Activated naive CD4-positive, alpha-beta T cell treated with anti-CD3 and anti-CD28 coated beads, Interleukin-2, amount 10 ng/mL, durations not matched to agents 7 days and 5 days (primary cell): ENCODE results near the gene CCDC27.
"Not testable (repeated sequence)": the region's sequence is repeated elsewhere in the genome, so short reads cannot be mapped to it uniquely, and the experiment has no call there.

ENCODE experiments used
- CTCF ChIA-PET: fragments of 350-600 bp; sonication (Branson Sonifier 250); formaldehyde crosslinking; loops from one replicate; lab custom pipeline; 2021; ENCODE audit warnings: antibody characterized with exemption; lab: Charles Lee
- DNase-seq: peaks from one replicate; pipeline ENCODE4 v3.0.0-alpha.2; 2020
- H3K27ac Mint-ChIP-seq: one replicate; pipeline ENCODE4 v1.8.0; 2021; ENCODE audit warnings: mild to moderate bottlenecking, moderate library complexity, mixed read lengths
- H3K27me3 Mint-ChIP-seq: one replicate; pipeline ENCODE4 v1.8.0; 2021; ENCODE audit warnings: mild to moderate bottlenecking, mixed read lengths
- H3K36me3 Mint-ChIP-seq: one replicate; pipeline ENCODE4 v1.8.0; 2021; ENCODE audit warnings: mixed read lengths
- H3K4me1 Mint-ChIP-seq: one replicate; pipeline ENCODE4 v1.8.0; 2021; ENCODE audit warnings: mixed read lengths
- H3K4me3 Mint-ChIP-seq: one replicate; pipeline ENCODE4 v1.8.0; 2021; ENCODE audit warnings: mild to moderate bottlenecking, moderate library complexity, mixed read lengths
- H3K9me3 Mint-ChIP-seq: one replicate; pipeline ENCODE4 v1.8.0; 2021; ENCODE audit warnings: mixed read lengths

The CCDC27 gene

GRCh38 chr1:3803905-3804626, 51.8 kb downstream of the CCDC27 start:
- DNase-seq, result no peak
- no peaks in the 10 kb centered on the region for H3K36me3 Mint-ChIP-seq
- CTCF ChIA-PET, result interaction anchor here (1.0 to 1.3 kb wide), 2 partner anchors 26 to 28 kb away, joined by 3 to 5 read pairs; no protein-coding TSS in a partner anchor
- no peak overlapping the region for H3K4me3 Mint-ChIP-seq
- H3K9me3 Mint-ChIP-seq, result peaks cover 2% of the 10 kb centered on the region
- H3K27ac Mint-ChIP-seq, result no peak overlapping the region
- H3K27me3 Mint-ChIP-seq, result peaks cover 29% of the 10 kb centered on the region
- H3K4me1 Mint-ChIP-seq, result peaks cover 4% of the 10 kb centered on the region

- H3K36me3 Mint-ChIP-seq, H3K4me3 Mint-ChIP-seq, H3K9me3 Mint-ChIP-seq, H3K4me1 Mint-ChIP-seq, H3K27ac Mint-ChIP-seq, DNase-seq: not testable (repeated sequence)
- peaks cover 24% of the 10 kb centered on the region for H3K27me3 Mint-ChIP-seq
- CTCF ChIA-PET, result interaction anchor here (1.0 to 1.3 kb wide), 2 partner anchors 27 to 29 kb away, joined by 3 to 5 read pairs; no protein-coding TSS in a partner anchor
Observed at GRCh38 chr1:3804627-3804944, 52.3 kb downstream of the CCDC27 start.

GRCh38 chr1:3805038-3805437, 52.8 kb downstream of the CCDC27 start:
- H3K27ac Mint-ChIP-seq, result peak overlapping the region; percentile 0
- peaks cover 2% of the 10 kb centered on the region for H3K9me3 Mint-ChIP-seq
- H3K27me3 Mint-ChIP-seq, result peaks cover 20% of the 10 kb centered on the region
- CTCF ChIA-PET, result interaction anchor here (1.0 to 1.2 kb wide), 2 partner anchors 9 to 29 kb away, joined by 3 read pairs; partner anchors contain the start of gene LRRC47
- H3K4me3 Mint-ChIP-seq, result no peak overlapping the region
- DNase-seq, result no peak
- no peaks in the 10 kb centered on the region for H3K36me3 Mint-ChIP-seq
- peaks cover 4% of the 10 kb centered on the region for H3K4me1 Mint-ChIP-seq

GRCh38 chr1:3807769-3808168, 55.5 kb downstream of the CCDC27 start:
- CTCF ChIA-PET, result no interaction called here
- Mint-ChIP-seq H3K4me1 (no peaks in the 10 kb centered on the region), H3K9me3 (peaks cover 2% of the 10 kb centered on the region), H3K4me3 (no peak overlapping the region), H3K27me3 (peaks cover 8% of the 10 kb centered on the region), H3K36me3 (no peaks in the 10 kb centered on the region), H3K27ac (no peak overlapping the region)
- DNase-seq, result no peak

GRCh38 chr1:3809680-3810079, 57.4 kb downstream of the CCDC27 start:
- no peak overlapping the region for H3K4me3 Mint-ChIP-seq
- no peaks in the 10 kb centered on the region for H3K36me3 Mint-ChIP-seq
- no peak for DNase-seq
- no peak overlapping the region for H3K27ac Mint-ChIP-seq
- peaks cover 4% of the 10 kb centered on the region for H3K27me3 Mint-ChIP-seq
- CTCF ChIA-PET, result interaction anchor here (1.0 kb wide), 1 partner anchor 12 kb away, joined by 4 read pairs; no protein-coding TSS in a partner anchor
- H3K9me3 Mint-ChIP-seq, result peaks cover 2% of the 10 kb centered on the region
- no peaks in the 10 kb centered on the region for H3K4me1 Mint-ChIP-seq

- not testable (repeated sequence) for H3K27me3 Mint-ChIP-seq, H3K27ac Mint-ChIP-seq, H3K4me3 Mint-ChIP-seq, H3K9me3 Mint-ChIP-seq, H3K4me1 Mint-ChIP-seq, DNase-seq, H3K36me3 Mint-ChIP-seq
- CTCF ChIA-PET, result interaction anchor here (1.0 kb wide), 1 partner anchor 12 kb away, joined by 4 read pairs; no protein-coding TSS in a partner anchor
Observed at GRCh38 chr1:3810149-3810761, 58.0 kb downstream of the CCDC27 start.

- Mint-ChIP-seq H3K27ac (no peak overlapping the region), H3K4me1 (no peaks in the 10 kb centered on the region), H3K4me3 (no peak overlapping the region), H3K9me3 (peaks cover 2% of the 10 kb centered on the region), H3K27me3 (no peaks in the 10 kb centered on the region), H3K36me3 (no peaks in the 10 kb centered on the region)
- CTCF ChIA-PET, result no interaction called here
- DNase-seq, result no peak
Observed at GRCh38 chr1:3811595-3811911, 59.3 kb downstream of the CCDC27 start.

GRCh38 chr1:3814065-3814464, 61.8 kb downstream of the CCDC27 start:
- CTCF ChIA-PET, result no interaction called here
- no peak overlapping the region for H3K27ac Mint-ChIP-seq
- H3K4me3 Mint-ChIP-seq, result no peak overlapping the region
- no peaks in the 10 kb centered on the region for H3K27me3 Mint-ChIP-seq
- no peak for DNase-seq
- no peaks in the 10 kb centered on the region for H3K36me3 Mint-ChIP-seq
- no peaks in the 10 kb centered on the region for H3K9me3 Mint-ChIP-seq
- no peaks in the 10 kb centered on the region for H3K4me1 Mint-ChIP-seq

GRCh38 chr1:3814771-3815561, 62.7 kb downstream of the CCDC27 start:
- H3K27ac Mint-ChIP-seq, result no peak overlapping the region
- no peaks in the 10 kb centered on the region for H3K4me1 Mint-ChIP-seq

GRCh38 chr1:3816331-3817137, 64.3 kb downstream of the CCDC27 start:
- H3K27me3 Mint-ChIP-seq, result no peaks in the 10 kb centered on the region
- no peaks in the 10 kb centered on the region for H3K4me1 Mint-ChIP-seq
- no peak overlapping the region for H3K4me3 Mint-ChIP-seq
- CTCF ChIA-PET, result no interaction called here
- no peak for DNase-seq
- H3K9me3 Mint-ChIP-seq, result no peaks in the 10 kb centered on the region
- peaks cover 5% of the 10 kb centered on the region for H3K36me3 Mint-ChIP-seq
- H3K27ac Mint-ChIP-seq, result no peak overlapping the region

More at GRCh38 chr1:3814771-3815561, 62.7 kb downstream of the CCDC27 start:
- Mint-ChIP-seq H3K9me3 (no peaks in the 10 kb centered on the region), H3K27me3 (no peaks in the 10 kb centered on the region), H3K36me3 (peaks cover 2% of the 10 kb centered on the region), H3K4me3 (no peak overlapping the region)
- CTCF ChIA-PET, result no interaction called here
- no peak for DNase-seq

GRCh38 chr1:3817138-3817740, 65.0 kb downstream of the CCDC27 start:
- Mint-ChIP-seq H3K4me3 (no peak overlapping the region), H3K9me3 (no peaks in the 10 kb centered on the region), H3K4me1 (no peaks in the 10 kb centered on the region), H3K27me3 (no peaks in the 10 kb centered on the region), H3K27ac (no peak overlapping the region), H3K36me3 (peaks cover 8% of the 10 kb centered on the region)
- DNase-seq, result no peak
- CTCF ChIA-PET, result no interaction called here

GRCh38 chr1:3817821-3818597, 65.8 kb downstream of the CCDC27 start:
- no peaks in the 10 kb centered on the region for H3K27me3 Mint-ChIP-seq
- DNase-seq, result no peak
- no peaks in the 10 kb centered on the region for H3K4me1 Mint-ChIP-seq
- no peaks in the 10 kb centered on the region for H3K9me3 Mint-ChIP-seq
- H3K36me3 Mint-ChIP-seq, result peaks cover 8% of the 10 kb centered on the region
- no peak overlapping the region for H3K27ac Mint-ChIP-seq
- CTCF ChIA-PET, result no interaction called here
- no peak overlapping the region for H3K4me3 Mint-ChIP-seq

- DNase-seq, result no peak
- H3K27ac Mint-ChIP-seq, result no peak overlapping the region
- H3K27me3 Mint-ChIP-seq, result no peaks in the 10 kb centered on the region
- peaks cover 15% of the 10 kb centered on the region for H3K36me3 Mint-ChIP-seq
- no peak overlapping the region for H3K4me3 Mint-ChIP-seq
- CTCF ChIA-PET, result no interaction called here
- no peaks in the 10 kb centered on the region for H3K4me1 Mint-ChIP-seq
- H3K9me3 Mint-ChIP-seq, result no peaks in the 10 kb centered on the region
Observed at GRCh38 chr1:3819771-3820200, 67.5 kb downstream of the CCDC27 start.
